SH-SY5Y (cell line): ENCODE measurements around the gene HMGXB3.

Experiments used
- GATA2 ChIP-seq: IDR thresholded peaks from 2 replicates; pipeline ENCODE4 v1.6.1; 2011; ENCODE audit warnings: mild to moderate bottlenecking, low read depth, low read length
- GATA3 ChIP-seq: IDR thresholded peaks from 2 replicates; pipeline ENCODE4 v1.6.1; 2011; ENCODE audit warnings: low read depth, mild to moderate bottlenecking, low read length, moderate library complexity

GRCh38 chr5:150080696-150081435, 80.3 kb downstream of the HMGXB3 start:
- no peak for TF ChIP-seq GATA2
- no peak for TF ChIP-seq GATA3
